A549 (cell line): ENCODE data around the gene BRD8. TPM values are rescaled to one million over a fixed set of nuclear protein-coding genes. Genes with fewer than 3 reads are reported as not detected.

ENCODE experiments used
- ATAC-seq, 2 experiments: fragments of 200-7000 bp in 1 of 2; fragments of >200 bp in 1 of 2; cut with Nextera tagmentation in 1 of 2; cut with Tn5 transposase in 1 of 2; 3 replicates each; pipeline versions ENCODE4 v1.8.0 to v1.9.1; 2018 to 2020; ENCODE audit warnings: mild to moderate bottlenecking in 1 of 2, moderate library complexity in 1 of 2
- CTCF ChIA-PET: fragments of 300-600 bp; sonication (Branson Sonifier 250); formaldehyde crosslinking; extraction: SDS; loops from one replicate; lab custom pipeline; 2021; ENCODE audit warnings: antibody characterized with exemption, inconsistent platforms; lab: Yijun Ruan, JAX
- POLR2A ChIA-PET: fragments of 350-600 bp; formaldehyde crosslinking; extraction: SDS; loops from one replicate; lab custom pipeline; 2021; ENCODE audit warnings: antibody characterized with exemption, inconsistent platforms; lab: Yijun Ruan, JAX
- DNase-seq, 2 experiments: peaks; one replicate each; pipeline versions ENCODE4 v3.0.0 to v3.0.0-alpha.2; 2011 to 2016; ENCODE audit warnings: low read depth in 1 of 2, low spot score in 1 of 2
- FAIRE-seq: peaks from 2 replicates; lab custom pipeline; 2011; peaks lifted over from hg19 to GRCh38; lab: Jason Lieb, UNC
- H3K27ac ChIP-seq, 2 experiments: fragments of >200 bp; sonication (Bioruptor Twin); formaldehyde crosslinking; 3 replicates each; pipeline ENCODE4 v1.5.1; 2016 to 2017
- H3K4me1 ChIP-seq: fragments of >200 bp; sonication (Bioruptor Twin); formaldehyde crosslinking; 3 replicates; pipeline ENCODE4 v1.6.1; 2016
- H3K4me2 ChIP-seq: fragments of >200 bp; sonication (Bioruptor Twin); formaldehyde crosslinking; 3 replicates; pipeline ENCODE4 v1.6.1; 2016
- H3K4me3 ChIP-seq: fragments of >200 bp; sonication (Bioruptor Twin); formaldehyde crosslinking; 3 replicates; pipeline ENCODE4 v1.5.1; 2016
- H3K9me3 ChIP-seq: fragments of >200 bp; sonication (Bioruptor Twin); formaldehyde crosslinking; 3 replicates; pipeline ENCODE4 v1.6.1; 2016
- CBX2 ChIP-seq: fragments of 200-600 bp; sonication (generic); IDR thresholded peaks from 2 replicates; pipeline ENCODE4 v1.6.1; 2016; ENCODE audit warnings: low read depth, mild to moderate bottlenecking, borderline replicate concordance
- CBX8 ChIP-seq: fragments of 200-600 bp; sonication (generic); IDR thresholded peaks from 2 replicates; pipeline ENCODE4 v1.6.1; 2016
- CHD4 ChIP-seq: fragments of 200-600 bp; sonication (generic); IDR thresholded peaks from 2 replicates; pipeline ENCODE4 v1.6.1; 2016; ENCODE audit warnings: antibody characterized with exemption, mild to moderate bottlenecking, borderline replicate concordance
- FOXS1 ChIP-seq: fragments of 250-450 bp; sonication (Bioruptor Pico); IDR thresholded peaks from 2 replicates; pipeline ENCODE4 v1.5.0; 2020; ENCODE audit warnings: mild to moderate bottlenecking, moderate library complexity
- HDAC2 ChIP-seq: fragments of 200-600 bp; sonication (generic); IDR thresholded peaks from 2 replicates; pipeline ENCODE4 v1.6.1; 2016
- HOXA7 ChIP-seq: fragments of 250-450 bp; sonication (Bioruptor Pico); IDR thresholded peaks from 2 replicates; pipeline ENCODE4 v1.5.0; 2020; ENCODE audit warnings: mild to moderate bottlenecking, moderate library complexity
- JUN ChIP-seq, 2 experiments: fragments of >200 bp; sonication (Bioruptor Twin); formaldehyde crosslinking; IDR thresholded peaks; 2 replicates in 1 of 2; 3 replicates in 1 of 2; pipeline ENCODE4 v1.6.1; 2016 to 2017
- JUNB ChIP-seq: fragments of >200 bp; sonication (Bioruptor Twin); formaldehyde crosslinking; IDR thresholded peaks from 2 replicates; pipeline ENCODE4 v1.6.1; 2016
- KDM5A ChIP-seq: fragments of 200-600 bp; sonication (generic); IDR thresholded peaks from 2 replicates; pipeline ENCODE4 v1.6.1; 2016; ENCODE audit warnings: antibody characterized with exemption, mild to moderate bottlenecking
- MYC ChIP-seq: IDR thresholded peaks from 2 replicates; pipeline ENCODE4 v1.6.1; 2012; ENCODE audit warnings: mild to moderate bottlenecking, inconsistent platforms, low read length, improper control_type of control experiment, borderline replicate concordance
- NR3C1 ChIP-seq: fragments of >200 bp; sonication (Bioruptor Twin); formaldehyde crosslinking; IDR thresholded peaks from 3 replicates; pipeline ENCODE4 v1.6.1; 2017
- RAD21 ChIP-seq, 2 experiments: fragments of >200 bp in 1 of 2; sonication (Bioruptor Twin) in 1 of 2; formaldehyde crosslinking in 1 of 2; IDR thresholded peaks in 1 of 2; conservative IDR thresholded peaks in 1 of 2; 2 replicates in 1 of 2; 3 replicates in 1 of 2; pipeline ENCODE4 v1.6.1; 2012 to 2018; ENCODE audit warnings: inconsistent platforms in 1 of 2
- RCOR1 ChIP-seq: fragments of 150-350 bp; IDR thresholded peaks from 2 replicates; pipeline ENCODE4 v1.6.1; 2014; ENCODE audit warnings: antibody characterized with exemption, low read length, low read depth
- RNF2 ChIP-seq: fragments of 200-600 bp; sonication (generic); IDR thresholded peaks from 2 replicates; pipeline ENCODE4 v1.6.1; 2016; ENCODE audit warnings: low read depth, mild to moderate bottlenecking, antibody characterized with exemption, moderate library complexity, borderline replicate concordance
- SMC3 ChIP-seq: fragments of >200 bp; sonication (Bioruptor Twin); formaldehyde crosslinking; IDR thresholded peaks from 3 replicates; pipeline ENCODE4 v1.6.1; 2018; ENCODE audit warnings: inconsistent platforms
- ZC3H11A ChIP-seq: fragments of 450-650 bp; IDR thresholded peaks from 2 replicates; pipeline ENCODE4 v1.6.1; 2014; ENCODE audit warnings: antibody characterized with exemption, mild to moderate bottlenecking
- ZSCAN20 ChIP-seq: fragments of 250-450 bp; sonication (Bioruptor Pico); IDR thresholded peaks from 2 replicates; pipeline ENCODE4 v1.8.0; 2022; ENCODE audit warnings: mild to moderate bottlenecking, moderate library complexity
- WGBS: methylation state at CpG from one replicate; pipeline ENCODE4 v1.1.6; 2017; ENCODE audit errors: missing lambda C conversion rate; 5-methylcytosine and 5-hydroxymethylcytosine counted together
- polyA plus RNA-seq, 4 experiments: library from polyadenylated mRNA; depleted of rRNA in 3 of 4; stranded (reverse); fragments of >200 nt; fragmentation: RNase III in 1 of 4; extraction: RNeasy Plus Mini Kit Qiagen cat#74134 plus additional on column Dnase treatment in 1 of 4; gene quantifications; 2 replicates in 3 of 4; 3 replicates in 1 of 4; pipeline ENCODE4 v1.2.3, GENCODE V29; 2011 to 2017
- TF ChIP-seq, protein P1 (sequence below): fragments of 250-450 bp; sonication (Bioruptor Pico); IDR thresholded peaks from 2 replicates; pipeline ENCODE4 v1.5.0; 2021; ENCODE audit warnings: mild to moderate bottlenecking, moderate library complexity, borderline replicate concordance
- TF ChIP-seq, protein P2 (sequence below): fragments of 200-600 bp; sonication (generic); IDR thresholded peaks from 2 replicates; pipeline ENCODE4 v1.6.1; 2016; ENCODE audit warnings: antibody characterized with exemption, mild to moderate bottlenecking, moderate library complexity
- TF ChIP-seq, protein P3 (sequence below): IDR thresholded peaks from 2 replicates; pipeline ENCODE4 v1.6.1; 2012
- TF ChIP-seq, protein P4 (sequence below): IDR thresholded peaks from 2 replicates; pipeline ENCODE4 v1.6.1; 2012
- TF ChIP-seq, protein P5 (sequence below): fragments of >200 bp; sonication (Bioruptor Twin); formaldehyde crosslinking; IDR thresholded peaks from 2 replicates; pipeline ENCODE4 v1.6.1; 2016

Gene BRD8
- polyA plus RNA-seq, 2 of the 4 experiments (the other 2 are of a cell fraction), result 65.7 to 85.8 TPM

DNA sequence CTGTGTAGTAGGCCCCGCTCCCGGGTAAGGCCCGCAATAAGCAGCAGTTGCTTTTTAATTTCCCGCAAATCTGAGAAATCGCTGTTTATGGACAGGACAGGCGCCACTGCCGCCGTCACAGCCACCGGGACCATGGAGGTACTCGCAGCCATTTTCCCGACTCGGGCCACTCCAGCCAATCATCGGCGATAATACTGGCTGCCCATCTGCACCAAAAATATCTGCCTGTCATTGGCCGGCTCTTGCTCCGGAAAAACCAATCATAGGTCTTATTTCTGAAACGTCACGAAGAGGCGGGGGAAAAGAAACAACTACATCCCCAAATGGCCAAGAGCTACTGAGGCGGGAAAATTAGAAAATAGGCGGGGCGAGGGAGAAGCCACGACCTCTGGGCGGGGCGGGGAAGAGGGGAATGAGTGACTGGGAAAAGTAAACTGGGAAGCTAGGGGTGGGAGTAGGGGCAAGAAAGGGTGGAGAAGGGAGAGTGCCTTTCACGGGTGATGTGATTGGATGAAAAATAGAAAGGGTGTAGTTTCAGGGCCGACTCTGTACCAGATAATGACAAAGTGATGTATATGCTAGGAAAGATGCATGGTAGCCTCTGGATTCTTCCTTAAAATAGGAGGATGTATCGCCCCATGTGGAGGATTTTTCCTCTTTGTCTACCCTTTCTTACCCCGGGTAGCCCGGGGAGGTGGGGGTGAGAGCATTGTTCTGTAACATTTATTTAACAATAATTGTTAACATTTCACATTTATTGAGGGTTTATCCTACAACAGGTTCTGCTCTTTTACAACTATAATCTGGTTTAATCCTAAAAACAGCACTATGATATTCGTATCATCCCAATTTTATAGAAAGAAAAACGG is 35.0 kb upstream of the BRD8 start, which contains the start of gene CDC23 (continued):
- TF ChIP-seq, protein P1, sequence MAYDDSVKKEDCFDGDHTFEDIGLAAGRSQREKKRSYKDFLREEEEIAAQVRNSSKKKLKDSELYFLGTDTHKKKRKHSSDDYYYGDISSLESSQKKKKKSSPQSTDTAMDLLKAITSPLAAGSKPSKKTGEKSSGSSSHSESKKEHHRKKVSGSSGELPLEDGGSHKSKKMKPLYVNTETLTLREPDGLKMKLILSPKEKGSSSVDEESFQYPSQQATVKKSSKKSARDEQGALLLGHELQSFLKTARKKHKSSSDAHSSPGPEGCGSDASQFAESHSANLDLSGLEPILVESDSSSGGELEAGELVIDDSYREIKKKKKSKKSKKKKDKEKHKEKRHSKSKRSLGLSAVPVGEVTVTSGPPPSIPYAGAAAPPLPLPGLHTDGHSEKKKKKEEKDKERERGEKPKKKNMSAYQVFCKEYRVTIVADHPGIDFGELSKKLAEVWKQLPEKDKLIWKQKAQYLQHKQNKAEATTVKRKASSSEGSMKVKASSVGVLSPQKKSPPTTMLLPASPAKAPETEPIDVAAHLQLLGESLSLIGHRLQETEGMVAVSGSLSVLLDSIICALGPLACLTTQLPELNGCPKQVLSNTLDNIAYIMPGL, result no peak
- no peak for TF ChIP-seq RAD21 (conservative IDR thresholded peaks at IDR 0.05 in 1 of 2, IDR thresholded peaks at IDR 0.05 in 1 of 2)
- TF ChIP-seq KDM5A, result peak; percentile 98
- TF ChIP-seq CBX8, result no peak
- TF ChIP-seq, protein P2, sequence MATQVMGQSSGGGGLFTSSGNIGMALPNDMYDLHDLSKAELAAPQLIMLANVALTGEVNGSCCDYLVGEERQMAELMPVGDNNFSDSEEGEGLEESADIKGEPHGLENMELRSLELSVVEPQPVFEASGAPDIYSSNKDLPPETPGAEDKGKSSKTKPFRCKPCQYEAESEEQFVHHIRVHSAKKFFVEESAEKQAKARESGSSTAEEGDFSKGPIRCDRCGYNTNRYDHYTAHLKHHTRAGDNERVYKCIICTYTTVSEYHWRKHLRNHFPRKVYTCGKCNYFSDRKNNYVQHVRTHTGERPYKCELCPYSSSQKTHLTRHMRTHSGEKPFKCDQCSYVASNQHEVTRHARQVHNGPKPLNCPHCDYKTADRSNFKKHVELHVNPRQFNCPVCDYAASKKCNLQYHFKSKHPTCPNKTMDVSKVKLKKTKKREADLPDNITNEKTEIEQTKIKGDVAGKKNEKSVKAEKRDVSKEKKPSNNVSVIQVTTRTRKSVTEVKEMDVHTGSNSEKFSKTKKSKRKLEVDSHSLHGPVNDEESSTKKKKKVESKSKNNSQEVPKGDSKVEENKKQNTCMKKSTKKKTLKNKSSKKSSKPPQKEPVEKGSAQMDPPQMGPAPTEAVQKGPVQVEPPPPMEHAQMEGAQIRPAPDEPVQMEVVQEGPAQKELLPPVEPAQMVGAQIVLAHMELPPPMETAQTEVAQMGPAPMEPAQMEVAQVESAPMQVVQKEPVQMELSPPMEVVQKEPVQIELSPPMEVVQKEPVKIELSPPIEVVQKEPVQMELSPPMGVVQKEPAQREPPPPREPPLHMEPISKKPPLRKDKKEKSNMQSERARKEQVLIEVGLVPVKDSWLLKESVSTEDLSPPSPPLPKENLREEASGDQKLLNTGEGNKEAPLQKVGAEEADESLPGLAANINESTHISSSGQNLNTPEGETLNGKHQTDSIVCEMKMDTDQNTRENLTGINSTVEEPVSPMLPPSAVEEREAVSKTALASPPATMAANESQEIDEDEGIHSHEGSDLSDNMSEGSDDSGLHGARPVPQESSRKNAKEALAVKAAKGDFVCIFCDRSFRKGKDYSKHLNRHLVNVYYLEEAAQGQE, result no peak
- TF ChIP-seq ZC3H11A, result no peak
- TF ChIP-seq CHD4, result no peak

DNA sequence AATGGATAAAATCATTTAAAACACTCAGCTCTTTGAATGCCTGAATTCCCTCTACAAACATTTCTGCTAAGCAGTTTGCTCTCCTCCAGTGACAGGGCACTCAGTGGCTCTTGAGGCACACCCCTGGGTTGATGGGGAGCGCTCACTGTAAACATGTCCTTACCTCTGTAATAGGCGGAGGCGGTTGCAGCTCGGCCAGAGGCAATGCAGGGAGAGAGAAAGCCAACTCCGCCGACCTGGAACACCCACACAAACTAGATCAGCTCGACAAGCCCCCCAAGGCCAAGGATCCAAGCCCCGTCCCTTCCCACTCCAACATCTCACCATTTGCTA is 34.4 kb upstream of the BRD8 start:
- POLR2A ChIA-PET, result interaction anchor here (0.5 to 1.9 kb wide), 12 partner anchors 10 to 331 kb away, joined by 3 to 10 read pairs (median 4); partner anchors contain the start of genes FAM53C, KDM3B and KIF20A
- no peaks in the 10 kb centered on the region for H3K9me3 ChIP-seq
- peaks cover 6% of the 10 kb centered on the region; the same call in 2 of the 3 replicates for H3K4me1 ChIP-seq
- H3K27ac ChIP-seq, result peak overlapping the region; percentile 80 to 91
- 3% methylated on average over 8 of the region's 8 CpGs for WGBS
- H3K4me3 ChIP-seq, result peak overlapping the region; percentile 85
- FAIRE-seq (no peak), ATAC-seq (peak; percentile 26 to 37; a peak in 5 of 6 replicates), DNase-seq (peak; percentile 19 to 26)
- CTCF ChIA-PET, result interaction anchor here (1.4 to 4.1 kb wide), 4 partner anchors 11 to 140 kb away, joined by 3 to 18 read pairs (median 6); partner anchors contain the start of gene KDM3B
- H3K4me2 ChIP-seq, result peak overlapping the region; percentile 66
- TF ChIP-seq, protein P3, sequence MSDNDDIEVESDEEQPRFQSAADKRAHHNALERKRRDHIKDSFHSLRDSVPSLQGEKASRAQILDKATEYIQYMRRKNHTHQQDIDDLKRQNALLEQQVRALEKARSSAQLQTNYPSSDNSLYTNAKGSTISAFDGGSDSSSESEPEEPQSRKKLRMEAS, result no peak
- TF ChIP-seq, protein P1, result no peak
- TF ChIP-seq SMC3, result no peak
- no peak for TF ChIP-seq FOXS1
- TF ChIP-seq, protein P4, sequence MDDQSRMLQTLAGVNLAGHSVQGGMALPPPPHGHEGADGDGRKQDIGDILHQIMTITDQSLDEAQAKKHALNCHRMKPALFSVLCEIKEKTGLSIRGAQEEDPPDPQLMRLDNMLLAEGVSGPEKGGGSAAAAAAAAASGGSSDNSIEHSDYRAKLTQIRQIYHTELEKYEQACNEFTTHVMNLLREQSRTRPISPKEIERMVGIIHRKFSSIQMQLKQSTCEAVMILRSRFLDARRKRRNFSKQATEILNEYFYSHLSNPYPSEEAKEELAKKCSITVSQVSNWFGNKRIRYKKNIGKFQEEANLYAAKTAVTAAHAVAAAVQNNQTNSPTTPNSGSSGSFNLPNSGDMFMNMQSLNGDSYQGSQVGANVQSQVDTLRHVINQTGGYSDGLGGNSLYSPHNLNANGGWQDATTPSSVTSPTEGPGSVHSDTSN, result no peak
- no peak for TF ChIP-seq HDAC2
- TF ChIP-seq, protein P2, result no peak
- TF ChIP-seq ZSCAN20, result no peak
- TF ChIP-seq NR3C1, result no peak
- no peak for TF ChIP-seq CBX2
- no peak for TF ChIP-seq RNF2
- TF ChIP-seq MYC, result no peak
- no peak for TF ChIP-seq RCOR1
- TF ChIP-seq, protein P5, sequence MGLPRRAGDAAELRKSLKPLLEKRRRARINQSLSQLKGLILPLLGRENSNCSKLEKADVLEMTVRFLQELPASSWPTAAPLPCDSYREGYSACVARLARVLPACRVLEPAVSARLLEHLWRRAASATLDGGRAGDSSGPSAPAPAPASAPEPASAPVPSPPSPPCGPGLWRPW, result no peak
- no peak; a peak in 1 of 5 replicates for TF ChIP-seq JUN (IDR thresholded peaks at IDR 0.05)
- no peak for TF ChIP-seq HOXA7 (CRISPR knock-in tag)
- TF ChIP-seq JUNB, result no peak
